Panc1 (cell line): Measurements from ENCODE around the gene PWP1.
"Not testable (repeated sequence)": the region's sequence is repeated elsewhere in the genome, so short reads cannot be mapped to it uniquely, and the experiment has no call there.

Experiments
- CTCF ChIP-seq: fragments of 450-650 bp; IDR thresholded peaks from 2 replicates; pipeline ENCODE4 v1.5.1; 2017; ENCODE audit warnings: mild to moderate bottlenecking
- POLR2AphosphoS5 ChIP-seq: IDR thresholded peaks from 2 replicates; pipeline ENCODE4 v1.6.1; 2012; ENCODE audit warnings: mild to moderate bottlenecking, low read depth, low read length, moderate library complexity
- REST ChIP-seq, 2 experiments: IDR thresholded peaks; 2 replicates each; pipeline ENCODE4 v1.6.1; 2011 to 2012; ENCODE audit warnings: low read depth in 2 of 2, control low read depth in 1 of 2, low read length in 1 of 2, mild to moderate bottlenecking in 1 of 2, moderate library complexity in 1 of 2; ENCODE audit not compliant: insufficient read depth in 1 of 2
- SIN3A ChIP-seq: IDR thresholded peaks from 2 replicates; pipeline ENCODE4 v1.6.1; 2012; ENCODE audit warnings: low read depth, mild to moderate bottlenecking, low read length, moderate library complexity, borderline replicate concordance; ENCODE audit not compliant: insufficient read depth

- TF ChIP-seq CTCF; POLR2AphosphoS5; SIN3A; REST (IDR thresholded peaks at IDR 0.05; ENCODE audit: insufficient read depth in 1 of 2, low read depth in 2 of 2, low read length in 1 of 2): not testable (repeated sequence)
Measured at GRCh38 chr12:107705522-107705921, 19.9 kb downstream of the PWP1 start.
